SK-N-SH (cell line): ENCODE measurements around the gene KIFC3. TPM values are rescaled to one million over a fixed set of nuclear protein-coding genes. Genes with fewer than 3 reads are reported as not detected.

Experiments
- CTCF ChIA-PET: fragments of 300-600, 350-600 bp; formaldehyde crosslinking; extraction: SDS; loops from one replicate; lab custom pipeline; 2021; lab: Yijun Ruan, JAX
- POLR2A ChIA-PET: fragments of 350-600 bp; sonication (Branson Sonifier 250); formaldehyde crosslinking; extraction: SDS; loops from one replicate; lab custom pipeline; 2020; ENCODE audit warnings: antibody characterized with exemption, inconsistent platforms; lab: Yijun Ruan, JAX
- DNase-seq: peaks from one replicate; pipeline ENCODE4 v3.0.0; 2012
- H2AFZ ChIP-seq: fragments of 200-600 bp; sonication (generic); 2 replicates; pipeline ENCODE4 v1.8.1; 2016; ENCODE audit warnings: antibody characterized with exemption, mild to moderate bottlenecking, low read depth
- H3F3A ChIP-seq: fragments of 200-600 bp; sonication (generic); replicated peaks from 2 replicates; pipeline ENCODE3; 2016; ENCODE audit warnings: antibody characterized with exemption, mild to moderate bottlenecking; ENCODE audit not compliant: insufficient read depth
- H3K27ac ChIP-seq, 2 experiments: fragments of 200-500 bp in 1 of 2; fragments of 200-600 bp in 1 of 2; sonication (Bioruptor generic) in 1 of 2; sonication (generic), shearing (Covaris generic) in 1 of 2; 2 replicates each; pipeline versions ENCODE4 v1.5.1 to v1.6.1; 2014 to 2016; ENCODE audit warnings: low read depth in 2 of 2, inconsistent platforms in 1 of 2, low read length in 1 of 2, mild to moderate bottlenecking in 1 of 2, mixed read lengths in 1 of 2
- H3K27me3 ChIP-seq: fragments of 200-600 bp; sonication (generic), shearing (Covaris generic); 2 replicates; pipeline ENCODE4 v1.6.1; 2016; ENCODE audit warnings: mixed run types; ENCODE audit not compliant: insufficient read depth
- H3K36me3 ChIP-seq, 2 experiments: fragments of 200-500 bp in 1 of 2; fragments of 200-600 bp in 1 of 2; sonication (Bioruptor generic) in 1 of 2; sonication (generic) in 1 of 2; replicated peaks in 1 of 2; 2 replicates each; pipeline versions ENCODE3 to v1.5.1; 2014 to 2016; ENCODE audit warnings: low read length in 1 of 2, mild to moderate bottlenecking in 1 of 2; ENCODE audit not compliant: insufficient read depth in 2 of 2, control insufficient read depth in 1 of 2
- H3K4me1 ChIP-seq, 2 experiments: fragments of 200-500 bp in 1 of 2; fragments of 200-600 bp in 1 of 2; sonication (Bioruptor generic) in 1 of 2; sonication (generic), shearing (Covaris generic) in 1 of 2; 2 replicates each; pipeline versions ENCODE4 v1.5.1 to v1.6.1; 2014 to 2016; ENCODE audit warnings: low read depth in 1 of 2, low read length in 1 of 2, mixed run types in 1 of 2; ENCODE audit not compliant: insufficient read depth in 2 of 2, control insufficient read depth in 1 of 2
- H3K4me2 ChIP-seq: fragments of 200-600 bp; sonication (generic), shearing (Covaris generic); 2 replicates; pipeline ENCODE4 v1.6.1; 2017; ENCODE audit warnings: mixed run types
- H3K4me3 ChIP-seq, 2 experiments: fragments of 200-500 bp in 1 of 2; fragments of 200-600 bp in 1 of 2; sonication (Bioruptor generic) in 1 of 2; sonication (generic), shearing (Covaris generic) in 1 of 2; 2 replicates each; pipeline versions ENCODE4 v1.5.1 to v1.8.1; 2014 to 2016; ENCODE audit warnings: low read depth in 2 of 2, inconsistent platforms in 1 of 2, low read length in 1 of 2, mild to moderate bottlenecking in 1 of 2, mixed read lengths in 1 of 2, moderate library complexity in 1 of 2
- H3K79me2 ChIP-seq: fragments of 200-600 bp; sonication (generic); 2 replicates; pipeline ENCODE4 v1.8.1; 2017; ENCODE audit warnings: mild to moderate bottlenecking; ENCODE audit not compliant: insufficient read depth
- H3K9ac ChIP-seq: fragments of 200-600 bp; sonication (generic); 2 replicates; pipeline ENCODE4 v1.6.1; 2017; ENCODE audit warnings: mixed run types
- H3K9me2 ChIP-seq: fragments of 200-600 bp; sonication (generic); 2 replicates; pipeline ENCODE4 v1.6.1; 2017; ENCODE audit warnings: mixed run types
- H3K9me3 ChIP-seq: fragments of 200-600 bp; sonication (generic); 2 replicates; pipeline ENCODE4 v1.6.1; 2017; ENCODE audit warnings: mixed run types, mild to moderate bottlenecking, moderate library complexity
- H4K20me1 ChIP-seq: fragments of 200-600 bp; sonication (generic); 2 replicates; pipeline ENCODE4 v1.6.1; 2017; ENCODE audit warnings: mild to moderate bottlenecking, mixed run types; ENCODE audit not compliant: insufficient read depth
- ELF1 ChIP-seq: IDR thresholded peaks from 2 replicates; pipeline ENCODE4 v1.4.0; 2012
- EP300 ChIP-seq, 2 experiments: IDR thresholded peaks; 2 replicates each; pipeline versions ENCODE4 v1.4.0 to v1.6.1; 2012; ENCODE audit warnings: borderline replicate concordance in 1 of 2, low read depth in 1 of 2, low read length in 1 of 2
- EZH2phosphoT487 ChIP-seq: fragments of 200-600 bp; sonication (generic); IDR thresholded peaks from 2 replicates; pipeline ENCODE4 v1.6.1; 2017; ENCODE audit warnings: low read depth, mixed run types, mild to moderate bottlenecking, antibody characterized with exemption, moderate library complexity, borderline replicate concordance
- FOXJ3 ChIP-seq: sonication (generic); formaldehyde crosslinking; IDR thresholded peaks from 2 replicates; pipeline ENCODE4 v1.5.1; 2020; ENCODE audit warnings: mild to moderate bottlenecking, missing genetic modification reagents
- GABPA ChIP-seq: IDR thresholded peaks from 2 replicates; pipeline ENCODE4 v1.4.0; 2012; ENCODE audit warnings: low read depth, mild to moderate bottlenecking
- JUND ChIP-seq: IDR thresholded peaks from 2 replicates; pipeline ENCODE4 v1.4.0; 2012
- MXI1 ChIP-seq: IDR thresholded peaks from 2 replicates; pipeline ENCODE4 v1.6.1; 2012; ENCODE audit warnings: mild to moderate bottlenecking, low read depth, low read length, improper control_type of control experiment
- POLR2AphosphoS5 ChIP-seq: IDR thresholded peaks from 2 replicates; pipeline ENCODE4 v1.6.1; 2012; ENCODE audit warnings: low read depth, low read length
- RCOR1 ChIP-seq: fragments of 150-350 bp; IDR thresholded peaks from 2 replicates; pipeline ENCODE4 v1.6.1; 2017; ENCODE audit warnings: antibody characterized with exemption, low read length
- RFX5 ChIP-seq: IDR thresholded peaks from 2 replicates; pipeline ENCODE4 v1.6.1; 2012; ENCODE audit warnings: mild to moderate bottlenecking, improper control_type of control experiment, low read length
- SMC3 ChIP-seq: IDR thresholded peaks from 2 replicates; pipeline ENCODE4 v1.6.1; 2012; ENCODE audit warnings: low read depth, low read length, improper control_type of control experiment
- TCF12 ChIP-seq: IDR thresholded peaks from 2 replicates; pipeline ENCODE4 v1.4.0; 2012
- TEAD4 ChIP-seq: IDR thresholded peaks from 2 replicates; pipeline ENCODE4 v1.4.0; 2012; ENCODE audit warnings: mild to moderate bottlenecking, borderline replicate concordance; ENCODE audit not compliant: insufficient read depth
- YY1 ChIP-seq: IDR thresholded peaks from 2 replicates; pipeline ENCODE4 v1.4.0; 2012; ENCODE audit warnings: low read depth, mild to moderate bottlenecking
- WGBS: methylation state at CpG from one replicate; pipeline ENCODE4 v1.1.6; 2017; ENCODE audit warnings: low lambda C conversion rate; 5-methylcytosine and 5-hydroxymethylcytosine counted together
- polyA plus RNA-seq, 3 experiments: library from polyadenylated mRNA; depleted of rRNA; stranded (reverse); fragments of >200 nt; gene quantifications; 2 replicates each; pipeline ENCODE4 v1.2.3, GENCODE V29; 2012
- TF ChIP-seq, protein P1 (sequence below): fragments of 200-600 bp; sonication (generic); IDR thresholded peaks from 2 replicates; pipeline ENCODE4 v1.6.1; 2017; ENCODE audit warnings: antibody characterized with exemption, mild to moderate bottlenecking, moderate library complexity
- TF ChIP-seq, protein P2 (sequence below): fragments of 150-350 bp; IDR thresholded peaks from 2 replicates; pipeline ENCODE4 v1.6.1; 2016; ENCODE audit warnings: mild to moderate bottlenecking, low read depth, low read length
- TF ChIP-seq, protein P3 (sequence below): IDR thresholded peaks from 2 replicates; pipeline ENCODE4 v1.4.0; 2012; ENCODE audit warnings: low read depth
- TF ChIP-seq, protein P4 (sequence below): IDR thresholded peaks from 2 replicates; pipeline ENCODE4 v1.6.1; 2012; ENCODE audit warnings: mild to moderate bottlenecking, low read depth, low read length, moderate library complexity
- TF ChIP-seq, protein P5 (sequence below): IDR thresholded peaks from 2 replicates; pipeline ENCODE4 v1.4.0; 2012; ENCODE audit warnings: low read depth, borderline replicate concordance
- TF ChIP-seq, protein P6 (sequence below): fragments of 150-350 bp; IDR thresholded peaks from 2 replicates; pipeline ENCODE4 v1.6.1; 2017; ENCODE audit warnings: antibody characterized with exemption, low read length, low read depth, borderline replicate concordance

Gene KIFC3
- polyA plus RNA-seq, 1 of the 3 experiments (the other 2 are of a cell fraction) = 65.4 TPM

DNA sequence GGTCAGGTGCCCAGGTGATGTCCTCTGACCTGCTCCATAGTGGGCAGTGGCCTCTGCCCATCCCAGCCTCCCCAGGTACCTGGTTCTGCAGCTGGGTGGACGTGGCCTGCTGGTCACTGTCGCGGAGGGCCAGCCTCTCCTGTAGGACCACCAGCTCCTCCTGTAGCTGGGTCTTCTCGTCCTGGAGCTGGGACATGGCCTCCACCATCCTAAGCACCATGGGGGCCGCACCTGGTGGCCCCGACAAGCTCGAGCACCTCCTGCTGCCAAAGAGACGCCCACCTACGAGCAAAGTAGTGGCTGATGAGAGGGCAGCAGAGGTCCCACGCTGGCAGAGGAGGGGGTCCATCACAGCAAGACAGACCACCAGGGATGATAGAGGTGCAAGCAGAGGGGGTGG, 16.9 kb downstream of the KIFC3 start:
- Histone ChIP-seq H3K79me2 (peaks cover 20% of the 10 kb centered on the region), H3K4me3 (no peak overlapping the region), H3K36me3 (peaks cover 6 to 20% of the 10 kb centered on the region in 2 experiments), H3K4me2 (no peak overlapping the region), H3K9me3 (no peaks in the 10 kb centered on the region), H3K4me1 (no peaks in the 10 kb centered on the region), H3K27ac (no peak overlapping the region), H2AFZ (no peak overlapping the region), H4K20me1 (0 out of 2 replicates have a peak, but pooled peaks cover 17% of the 10 kb centered on the region), H3F3A (no peaks in the 10 kb centered on the region), H3K9ac (no peak overlapping the region), H3K9me2 (no peaks in the 10 kb centered on the region), H3K27me3 (no peaks in the 10 kb centered on the region)
- 100% methylated on average over 2 of the region's 10 CpGs for WGBS
- no peak for DNase-seq
- CTCF ChIA-PET = interaction anchor here (1.2 kb wide), 1 partner anchor 28 kb away, joined by 3 read pairs; no protein-coding TSS in a partner anchor
- POLR2A ChIA-PET = no interaction called here
- TF ChIP-seq, protein P1, sequence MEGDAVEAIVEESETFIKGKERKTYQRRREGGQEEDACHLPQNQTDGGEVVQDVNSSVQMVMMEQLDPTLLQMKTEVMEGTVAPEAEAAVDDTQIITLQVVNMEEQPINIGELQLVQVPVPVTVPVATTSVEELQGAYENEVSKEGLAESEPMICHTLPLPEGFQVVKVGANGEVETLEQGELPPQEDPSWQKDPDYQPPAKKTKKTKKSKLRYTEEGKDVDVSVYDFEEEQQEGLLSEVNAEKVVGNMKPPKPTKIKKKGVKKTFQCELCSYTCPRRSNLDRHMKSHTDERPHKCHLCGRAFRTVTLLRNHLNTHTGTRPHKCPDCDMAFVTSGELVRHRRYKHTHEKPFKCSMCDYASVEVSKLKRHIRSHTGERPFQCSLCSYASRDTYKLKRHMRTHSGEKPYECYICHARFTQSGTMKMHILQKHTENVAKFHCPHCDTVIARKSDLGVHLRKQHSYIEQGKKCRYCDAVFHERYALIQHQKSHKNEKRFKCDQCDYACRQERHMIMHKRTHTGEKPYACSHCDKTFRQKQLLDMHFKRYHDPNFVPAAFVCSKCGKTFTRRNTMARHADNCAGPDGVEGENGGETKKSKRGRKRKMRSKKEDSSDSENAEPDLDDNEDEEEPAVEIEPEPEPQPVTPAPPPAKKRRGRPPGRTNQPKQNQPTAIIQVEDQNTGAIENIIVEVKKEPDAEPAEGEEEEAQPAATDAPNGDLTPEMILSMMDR = no peak
- TF ChIP-seq, protein P2, sequence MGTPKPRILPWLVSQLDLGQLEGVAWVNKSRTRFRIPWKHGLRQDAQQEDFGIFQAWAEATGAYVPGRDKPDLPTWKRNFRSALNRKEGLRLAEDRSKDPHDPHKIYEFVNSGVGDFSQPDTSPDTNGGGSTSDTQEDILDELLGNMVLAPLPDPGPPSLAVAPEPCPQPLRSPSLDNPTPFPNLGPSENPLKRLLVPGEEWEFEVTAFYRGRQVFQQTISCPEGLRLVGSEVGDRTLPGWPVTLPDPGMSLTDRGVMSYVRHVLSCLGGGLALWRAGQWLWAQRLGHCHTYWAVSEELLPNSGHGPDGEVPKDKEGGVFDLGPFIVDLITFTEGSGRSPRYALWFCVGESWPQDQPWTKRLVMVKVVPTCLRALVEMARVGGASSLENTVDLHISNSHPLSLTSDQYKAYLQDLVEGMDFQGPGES = no peak
- TF ChIP-seq, protein P3, sequence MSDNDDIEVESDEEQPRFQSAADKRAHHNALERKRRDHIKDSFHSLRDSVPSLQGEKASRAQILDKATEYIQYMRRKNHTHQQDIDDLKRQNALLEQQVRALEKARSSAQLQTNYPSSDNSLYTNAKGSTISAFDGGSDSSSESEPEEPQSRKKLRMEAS = no peak
- no peak for TF ChIP-seq EP300 (IDR thresholded peaks at IDR 0.05; ENCODE audit: borderline replicate concordance in 1 of 2, low read depth in 1 of 2, low read length in 1 of 2)
- TF ChIP-seq YY1 = no peak
- no peak for TF ChIP-seq RCOR1
- TF ChIP-seq JUND = no peak
- TF ChIP-seq, protein P4, sequence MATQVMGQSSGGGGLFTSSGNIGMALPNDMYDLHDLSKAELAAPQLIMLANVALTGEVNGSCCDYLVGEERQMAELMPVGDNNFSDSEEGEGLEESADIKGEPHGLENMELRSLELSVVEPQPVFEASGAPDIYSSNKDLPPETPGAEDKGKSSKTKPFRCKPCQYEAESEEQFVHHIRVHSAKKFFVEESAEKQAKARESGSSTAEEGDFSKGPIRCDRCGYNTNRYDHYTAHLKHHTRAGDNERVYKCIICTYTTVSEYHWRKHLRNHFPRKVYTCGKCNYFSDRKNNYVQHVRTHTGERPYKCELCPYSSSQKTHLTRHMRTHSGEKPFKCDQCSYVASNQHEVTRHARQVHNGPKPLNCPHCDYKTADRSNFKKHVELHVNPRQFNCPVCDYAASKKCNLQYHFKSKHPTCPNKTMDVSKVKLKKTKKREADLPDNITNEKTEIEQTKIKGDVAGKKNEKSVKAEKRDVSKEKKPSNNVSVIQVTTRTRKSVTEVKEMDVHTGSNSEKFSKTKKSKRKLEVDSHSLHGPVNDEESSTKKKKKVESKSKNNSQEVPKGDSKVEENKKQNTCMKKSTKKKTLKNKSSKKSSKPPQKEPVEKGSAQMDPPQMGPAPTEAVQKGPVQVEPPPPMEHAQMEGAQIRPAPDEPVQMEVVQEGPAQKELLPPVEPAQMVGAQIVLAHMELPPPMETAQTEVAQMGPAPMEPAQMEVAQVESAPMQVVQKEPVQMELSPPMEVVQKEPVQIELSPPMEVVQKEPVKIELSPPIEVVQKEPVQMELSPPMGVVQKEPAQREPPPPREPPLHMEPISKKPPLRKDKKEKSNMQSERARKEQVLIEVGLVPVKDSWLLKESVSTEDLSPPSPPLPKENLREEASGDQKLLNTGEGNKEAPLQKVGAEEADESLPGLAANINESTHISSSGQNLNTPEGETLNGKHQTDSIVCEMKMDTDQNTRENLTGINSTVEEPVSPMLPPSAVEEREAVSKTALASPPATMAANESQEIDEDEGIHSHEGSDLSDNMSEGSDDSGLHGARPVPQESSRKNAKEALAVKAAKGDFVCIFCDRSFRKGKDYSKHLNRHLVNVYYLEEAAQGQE = no peak
- TF ChIP-seq ELF1 = no peak
- TF ChIP-seq SMC3 = no peak
- TF ChIP-seq TEAD4 = no peak
- TF ChIP-seq, protein P5, sequence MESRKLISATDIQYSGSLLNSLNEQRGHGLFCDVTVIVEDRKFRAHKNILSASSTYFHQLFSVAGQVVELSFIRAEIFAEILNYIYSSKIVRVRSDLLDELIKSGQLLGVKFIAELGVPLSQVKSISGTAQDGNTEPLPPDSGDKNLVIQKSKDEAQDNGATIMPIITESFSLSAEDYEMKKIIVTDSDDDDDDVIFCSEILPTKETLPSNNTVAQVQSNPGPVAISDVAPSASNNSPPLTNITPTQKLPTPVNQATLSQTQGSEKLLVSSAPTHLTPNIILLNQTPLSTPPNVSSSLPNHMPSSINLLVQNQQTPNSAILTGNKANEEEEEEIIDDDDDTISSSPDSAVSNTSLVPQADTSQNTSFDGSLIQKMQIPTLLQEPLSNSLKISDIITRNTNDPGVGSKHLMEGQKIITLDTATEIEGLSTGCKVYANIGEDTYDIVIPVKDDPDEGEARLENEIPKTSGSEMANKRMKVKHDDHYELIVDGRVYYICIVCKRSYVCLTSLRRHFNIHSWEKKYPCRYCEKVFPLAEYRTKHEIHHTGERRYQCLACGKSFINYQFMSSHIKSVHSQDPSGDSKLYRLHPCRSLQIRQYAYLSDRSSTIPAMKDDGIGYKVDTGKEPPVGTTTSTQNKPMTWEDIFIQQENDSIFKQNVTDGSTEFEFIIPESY = no peak
- TF ChIP-seq POLR2AphosphoS5 = no peak
- TF ChIP-seq, protein P6, sequence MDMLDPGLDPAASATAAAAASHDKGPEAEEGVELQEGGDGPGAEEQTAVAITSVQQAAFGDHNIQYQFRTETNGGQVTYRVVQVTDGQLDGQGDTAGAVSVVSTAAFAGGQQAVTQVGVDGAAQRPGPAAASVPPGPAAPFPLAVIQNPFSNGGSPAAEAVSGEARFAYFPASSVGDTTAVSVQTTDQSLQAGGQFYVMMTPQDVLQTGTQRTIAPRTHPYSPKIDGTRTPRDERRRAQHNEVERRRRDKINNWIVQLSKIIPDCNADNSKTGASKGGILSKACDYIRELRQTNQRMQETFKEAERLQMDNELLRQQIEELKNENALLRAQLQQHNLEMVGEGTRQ = no peak
- TF ChIP-seq TCF12 = no peak
- TF ChIP-seq RFX5 = no peak
- no peak for TF ChIP-seq FOXJ3
- TF ChIP-seq MXI1 = no peak
- TF ChIP-seq EZH2phosphoT487 = no peak
- no peak for TF ChIP-seq GABPA
